HG03521 (cell line): Measurements from ENCODE around the gene MYH9.
"Not testable (repeated sequence)": the region's sequence is repeated elsewhere in the genome, so short reads cannot be mapped to it uniquely, and the experiment has no call there.

ENCODE experiments used
- ATAC-seq: cut with Tn5 transposase; IDR thresholded peaks from one replicate; pipeline ENCODE4 v1.9.1; 2021; ENCODE audit warnings: mild to moderate bottlenecking, moderate library complexity; ENCODE audit not compliant: unreplicated experiment

MYH9 gene

DNA sequence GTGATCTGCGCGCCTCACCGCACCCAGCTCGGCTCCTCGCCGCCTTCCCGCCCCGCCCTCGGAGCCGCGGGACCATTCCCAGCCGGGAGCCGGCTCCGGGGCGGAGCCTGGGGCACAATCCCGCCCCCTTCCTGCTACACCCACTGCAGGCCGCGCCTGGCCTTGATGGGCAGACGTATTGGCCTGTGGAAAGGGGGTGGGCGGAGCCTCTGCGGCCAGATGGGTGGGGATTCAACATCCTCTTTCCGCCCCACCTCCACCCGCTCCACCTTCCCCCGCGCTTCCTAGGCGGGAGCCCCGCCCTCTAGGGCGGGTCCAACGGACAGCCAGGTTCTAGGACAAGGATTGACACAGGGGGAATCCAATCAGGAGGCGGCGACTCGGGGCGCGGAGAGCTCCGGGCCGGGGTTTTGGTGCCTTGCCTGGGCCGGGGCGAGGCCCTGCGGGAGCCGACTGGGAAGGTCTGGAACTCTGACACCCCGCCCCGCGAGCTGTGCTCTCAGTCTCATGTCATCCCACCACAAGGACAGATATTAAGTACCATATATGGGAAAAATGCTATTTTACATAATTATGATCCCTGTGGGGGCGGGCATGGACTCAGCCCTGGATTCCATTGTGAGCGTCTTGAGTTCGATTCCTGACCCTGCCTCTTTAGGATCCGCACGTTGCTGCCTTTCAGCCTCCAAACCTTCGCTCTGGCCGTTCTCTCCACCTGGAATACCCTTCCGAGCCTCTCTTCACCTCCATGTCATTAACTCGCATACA is at the start of gene MYH9:
MYH9 (minus strand) TSS at position 9 of the 768 bp plus-strand sequence. CDS start 38,731 bp downstream, outside the sequence.
- peak; percentile 77 for ATAC-seq

DNA sequence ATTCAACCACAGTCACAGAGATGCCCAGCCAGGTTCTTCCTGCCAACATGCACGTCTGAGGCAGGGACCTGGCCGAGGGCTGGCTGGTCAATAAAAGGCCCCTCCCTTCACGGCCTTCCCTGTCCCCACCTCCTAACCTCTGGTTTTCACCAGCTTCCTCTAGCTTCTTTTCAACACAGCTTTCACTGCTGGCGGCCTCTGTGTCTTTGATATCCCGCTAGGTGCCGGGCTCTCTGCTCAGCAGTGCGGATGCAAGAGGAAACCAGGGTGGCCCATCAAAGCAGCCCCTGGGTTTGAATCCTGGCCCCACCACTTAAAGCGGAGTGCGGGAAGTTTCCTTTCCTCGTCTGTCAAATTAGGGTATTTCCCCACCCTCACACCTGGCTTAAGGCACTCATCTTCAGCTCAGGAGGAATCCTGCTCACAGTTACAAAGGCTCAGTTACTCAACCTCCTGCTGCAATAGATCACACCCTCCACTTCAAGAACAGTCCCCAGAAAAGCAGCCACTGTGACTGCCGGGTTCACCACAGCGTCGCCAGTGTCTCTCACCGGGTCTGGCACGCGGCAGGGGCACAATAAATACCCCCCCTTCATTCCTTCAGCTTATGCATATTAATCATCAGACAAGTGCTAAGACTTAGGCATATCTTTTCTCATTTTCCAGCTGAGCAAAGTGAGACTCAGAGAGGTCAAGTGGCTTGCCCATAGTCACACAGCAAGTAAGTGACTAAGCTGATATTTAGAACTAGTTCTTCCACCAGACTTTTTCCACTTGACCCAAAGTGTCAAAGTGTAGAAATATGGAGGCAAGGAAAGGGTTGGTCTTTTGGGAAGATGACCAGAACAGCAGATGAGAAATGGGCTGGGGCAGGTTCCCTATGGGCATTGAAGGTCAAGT is 48.0 kb upstream of the MYH9 start:
- no peak for ATAC-seq

DNA sequence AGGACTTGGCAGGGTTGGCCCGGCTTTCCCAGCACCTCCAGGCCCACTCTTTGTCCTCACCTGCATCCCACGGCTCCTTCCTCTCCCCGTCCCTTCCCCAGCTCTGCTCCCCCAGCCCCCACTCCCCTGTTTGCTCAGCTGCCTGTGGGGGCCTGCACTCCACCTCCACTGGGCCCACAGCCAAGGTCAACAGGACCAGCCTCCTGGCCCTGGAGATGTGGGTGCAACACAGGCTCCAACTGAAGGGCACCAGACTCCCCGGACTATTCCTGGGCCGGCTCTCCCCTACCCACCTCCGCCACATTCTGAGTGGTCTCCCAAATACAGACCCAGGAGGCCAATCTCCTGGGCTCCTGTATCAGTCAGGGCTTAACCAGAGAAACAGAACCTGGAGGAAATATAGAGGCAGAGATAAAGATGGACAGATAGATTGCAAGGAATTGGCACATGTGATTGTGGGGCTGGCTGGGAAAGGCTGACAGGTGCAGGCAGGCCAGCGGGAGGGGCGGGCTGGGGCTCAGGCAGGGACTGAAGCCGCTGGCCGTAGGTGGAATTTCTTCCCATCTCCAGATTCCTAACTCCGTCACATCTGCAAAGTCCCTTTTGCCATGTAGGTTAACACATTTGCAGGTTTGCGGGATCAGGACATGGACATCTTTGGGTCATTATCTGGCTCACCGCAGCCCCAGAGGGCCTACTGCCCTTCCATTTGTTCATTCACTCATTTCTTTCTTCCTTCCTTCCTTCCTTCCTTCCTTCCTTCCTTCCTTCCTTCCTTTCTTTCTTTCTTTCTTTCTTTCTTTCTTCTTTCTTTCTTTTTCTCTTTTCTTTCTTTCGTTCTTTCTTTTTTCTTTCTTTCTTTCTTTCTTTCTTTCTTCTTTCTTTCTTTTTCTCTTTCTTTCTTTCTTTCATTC is 45.8 kb upstream of the MYH9 start:
- ATAC-seq = no peak

DNA sequence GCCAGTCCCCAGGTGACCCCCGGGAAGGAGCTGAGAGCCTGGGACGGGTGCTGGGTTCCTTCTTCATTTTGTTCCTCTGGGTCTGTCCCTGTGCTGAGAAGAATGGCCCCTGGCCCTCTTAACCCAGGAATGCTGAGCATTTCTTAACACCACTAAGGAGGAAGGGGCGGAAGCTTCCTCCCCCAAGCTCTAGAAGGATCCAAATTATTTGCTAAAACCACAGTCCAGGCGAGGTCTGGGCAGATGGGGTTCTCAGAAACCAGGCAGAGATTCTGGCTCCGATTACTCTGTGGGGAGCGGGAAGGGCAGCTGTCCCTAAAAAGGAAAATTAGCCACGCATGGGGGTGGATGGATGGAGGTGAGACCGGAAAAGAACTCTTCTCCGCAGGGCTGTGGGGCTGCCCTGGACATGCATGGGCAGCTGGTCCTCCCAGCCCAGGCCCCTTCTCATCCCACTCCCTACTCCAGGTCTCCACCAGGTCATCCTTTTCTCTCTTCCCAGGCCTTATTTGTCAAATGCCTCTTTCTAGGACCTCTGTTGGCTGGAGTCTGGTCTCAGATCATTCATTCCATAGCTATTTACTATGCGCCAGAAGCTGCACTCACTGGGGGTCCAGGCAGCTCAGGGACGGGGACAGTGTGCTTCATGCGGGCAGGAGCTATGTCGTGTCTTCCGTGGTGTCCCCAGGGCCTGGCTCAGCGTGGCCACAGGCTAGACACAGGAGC is 45.0 kb upstream of the MYH9 start:
- ATAC-seq = no peak

DNA sequence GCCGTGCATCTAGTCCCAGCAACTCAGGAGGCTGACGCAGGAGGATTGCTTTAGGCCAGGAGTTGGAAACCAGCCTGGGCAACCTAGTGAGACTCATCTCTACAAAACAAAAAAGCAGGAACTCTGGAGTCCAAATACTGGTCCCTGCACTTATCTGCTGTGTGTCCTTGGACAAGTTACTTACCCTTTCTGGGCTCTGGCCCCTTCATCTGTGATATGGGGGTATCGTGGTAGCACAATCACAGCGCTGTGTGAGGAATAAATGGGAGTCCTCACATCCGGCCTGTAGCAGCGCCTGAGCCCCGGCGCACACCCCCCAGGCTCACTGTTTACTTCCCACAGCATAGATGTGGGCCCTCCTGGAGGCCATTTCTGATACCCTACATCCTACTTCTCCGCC is 44.2 kb upstream of the MYH9 start:
- no peak for ATAC-seq

DNA sequence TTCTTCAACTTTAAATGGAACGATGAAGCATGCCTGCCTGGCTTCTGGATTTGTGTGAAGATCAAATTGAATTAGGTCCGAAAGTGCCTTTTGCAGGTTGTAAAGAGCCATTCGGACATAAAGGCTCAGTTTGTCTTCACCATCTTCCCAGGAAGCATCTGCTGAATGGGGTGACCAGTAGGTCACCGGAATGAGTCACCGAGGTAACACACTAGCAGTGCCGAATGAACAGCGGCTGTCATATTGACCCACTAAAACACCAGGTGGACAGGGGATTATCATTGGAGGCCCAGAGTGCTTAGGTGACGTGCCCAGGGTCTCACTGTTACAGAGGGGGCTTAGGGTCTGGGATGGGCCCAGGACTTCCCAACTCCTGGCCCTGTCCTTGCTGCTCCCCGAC is 43.1 kb upstream of the MYH9 start:
- ATAC-seq = no peak

DNA sequence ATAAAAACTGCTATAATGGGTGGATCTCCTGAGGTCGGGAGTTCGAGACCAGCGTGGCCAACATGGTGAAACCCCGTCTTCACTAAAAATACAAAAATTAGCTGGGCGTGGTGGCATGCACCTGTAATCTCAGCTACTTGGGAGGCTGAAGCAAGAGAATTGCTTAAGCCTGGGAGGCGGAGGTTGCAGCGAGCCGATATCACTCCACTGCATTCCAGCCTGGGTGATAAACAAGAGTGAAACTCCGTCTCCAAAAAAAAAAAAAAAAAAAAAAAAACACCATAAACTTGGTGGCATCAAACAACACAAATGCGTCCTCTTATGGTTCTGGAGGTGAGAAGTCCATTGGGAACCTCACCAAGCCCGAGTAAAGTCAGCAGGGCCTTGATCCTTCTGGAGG is 40.2 kb upstream of the MYH9 start:
- not testable (repeated sequence) for ATAC-seq

DNA sequence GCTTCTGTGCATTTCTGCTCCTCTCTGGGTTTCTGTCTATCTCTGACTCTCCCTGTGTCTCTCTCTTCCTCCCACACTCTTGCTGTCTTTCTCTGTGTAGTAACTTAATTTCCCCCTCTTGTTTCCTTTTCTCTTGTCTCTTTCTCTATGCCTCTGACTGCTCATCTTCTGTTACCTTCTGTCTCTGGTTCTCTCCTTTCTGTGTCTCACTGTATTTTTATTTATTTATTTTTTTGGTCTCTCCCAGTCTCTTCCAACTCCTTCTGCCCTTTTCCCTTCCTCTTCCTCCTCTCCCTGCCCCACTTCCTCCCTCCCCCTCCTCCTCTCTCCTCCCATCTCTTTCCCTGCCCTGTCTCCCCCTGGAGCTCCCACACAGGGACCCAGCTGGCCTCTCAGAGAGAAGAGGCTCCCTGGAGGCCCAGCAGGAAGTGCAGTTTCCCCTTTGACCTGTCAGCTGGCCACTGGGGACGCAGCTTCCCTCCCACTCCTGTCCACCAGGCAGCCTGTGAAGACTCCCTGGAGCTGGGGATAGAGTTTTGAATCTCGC is 38.3 kb upstream of the MYH9 start:
- ATAC-seq = no peak

DNA sequence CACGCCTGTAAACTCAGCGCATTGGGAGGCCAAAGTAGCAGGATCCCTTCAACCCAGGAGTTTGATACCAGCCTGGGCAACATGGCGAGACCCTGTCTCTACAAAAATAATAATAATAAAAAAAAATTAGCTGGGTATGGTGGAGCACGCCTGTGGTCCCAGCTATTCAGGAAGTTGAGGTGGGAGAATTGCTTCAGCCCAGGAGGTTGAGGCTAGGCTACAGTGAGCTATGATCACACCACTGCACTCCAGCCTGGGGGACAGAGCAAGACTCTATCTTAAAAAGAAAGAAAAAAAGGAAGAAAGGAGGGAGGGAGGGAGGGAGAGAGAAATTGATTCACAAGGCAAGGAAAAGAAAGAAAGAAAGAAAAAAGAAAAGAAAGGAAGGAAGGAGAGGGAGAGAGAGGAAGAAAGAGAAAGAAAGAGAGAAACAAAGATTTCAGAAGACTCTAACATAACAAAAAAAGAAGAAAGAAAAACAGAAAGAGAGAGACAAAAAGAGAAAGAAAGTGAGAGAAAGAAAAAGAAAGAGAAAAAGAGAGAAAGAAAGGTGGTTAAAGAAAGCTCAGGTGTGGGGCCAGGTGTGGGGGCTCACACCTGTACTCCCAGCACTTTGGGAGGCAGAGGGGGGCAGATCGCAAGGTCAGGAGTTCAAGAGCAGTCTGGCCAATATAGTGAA is 37.3 kb upstream of the MYH9 start:
- ATAC-seq = no peak

DNA sequence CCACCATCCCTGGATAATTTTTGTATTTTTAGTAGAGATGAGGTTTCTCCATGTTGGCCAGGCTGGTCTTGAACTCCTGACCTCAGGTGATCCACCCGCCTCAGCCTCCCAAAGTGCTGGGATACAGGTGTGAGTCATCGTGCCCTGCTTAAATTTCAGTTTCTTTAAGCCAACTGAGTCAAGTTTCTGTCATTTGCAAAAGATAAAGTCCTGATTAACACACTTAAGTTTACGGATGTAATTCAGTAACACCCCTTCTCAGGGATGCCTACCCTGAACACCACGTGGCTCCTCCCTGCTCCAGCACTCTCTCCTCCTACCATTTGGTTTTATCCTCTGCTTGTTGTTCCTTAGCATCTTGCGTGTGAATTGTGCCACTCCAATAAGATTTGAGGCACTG is 36.7 kb upstream of the MYH9 start:
- not testable (repeated sequence) for ATAC-seq

DNA sequence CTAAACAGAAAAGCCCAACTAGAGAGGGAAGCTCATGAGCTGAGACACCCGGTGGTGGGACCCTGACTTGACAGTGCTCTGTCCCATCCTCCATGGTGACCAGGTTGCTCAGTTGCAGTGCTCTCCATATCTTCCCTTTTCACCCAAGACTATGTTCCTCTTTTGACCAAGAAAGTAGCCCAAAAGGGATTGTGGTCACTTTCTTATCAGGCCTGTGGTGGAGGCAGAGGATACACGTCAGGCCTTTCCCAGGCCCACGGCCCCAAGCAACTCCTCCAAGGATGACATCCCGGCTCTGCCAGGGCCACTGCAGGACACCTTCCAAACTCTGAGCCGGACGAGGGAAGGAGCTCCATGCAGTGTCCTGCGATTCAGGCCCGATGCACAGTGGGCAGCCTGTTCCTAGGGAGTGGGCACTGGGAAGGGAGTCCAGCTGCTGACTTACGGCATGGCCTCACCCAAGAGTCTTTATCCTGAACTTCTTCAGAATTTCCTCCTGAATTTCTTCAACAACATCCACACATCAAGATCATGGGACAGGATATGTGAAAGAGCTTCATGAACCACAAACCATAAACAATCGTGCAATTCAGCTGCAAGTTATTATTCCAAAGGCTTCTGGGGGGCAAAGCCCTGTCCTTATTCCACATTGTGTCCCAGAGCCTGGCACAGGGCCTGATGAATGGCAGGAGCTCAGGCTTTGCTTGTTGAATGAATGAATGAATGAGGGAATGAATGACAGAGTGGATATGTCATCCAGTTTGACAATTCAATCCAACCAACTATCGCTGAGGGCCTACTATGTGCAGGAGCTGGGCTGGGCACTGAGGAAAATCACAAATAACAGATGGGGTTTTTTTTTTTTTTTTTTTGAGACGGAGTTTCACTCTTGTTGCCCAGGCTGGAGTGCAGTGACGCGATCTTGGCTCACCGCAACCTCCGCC is 36.0 kb upstream of the MYH9 start:
- no peak for ATAC-seq

DNA sequence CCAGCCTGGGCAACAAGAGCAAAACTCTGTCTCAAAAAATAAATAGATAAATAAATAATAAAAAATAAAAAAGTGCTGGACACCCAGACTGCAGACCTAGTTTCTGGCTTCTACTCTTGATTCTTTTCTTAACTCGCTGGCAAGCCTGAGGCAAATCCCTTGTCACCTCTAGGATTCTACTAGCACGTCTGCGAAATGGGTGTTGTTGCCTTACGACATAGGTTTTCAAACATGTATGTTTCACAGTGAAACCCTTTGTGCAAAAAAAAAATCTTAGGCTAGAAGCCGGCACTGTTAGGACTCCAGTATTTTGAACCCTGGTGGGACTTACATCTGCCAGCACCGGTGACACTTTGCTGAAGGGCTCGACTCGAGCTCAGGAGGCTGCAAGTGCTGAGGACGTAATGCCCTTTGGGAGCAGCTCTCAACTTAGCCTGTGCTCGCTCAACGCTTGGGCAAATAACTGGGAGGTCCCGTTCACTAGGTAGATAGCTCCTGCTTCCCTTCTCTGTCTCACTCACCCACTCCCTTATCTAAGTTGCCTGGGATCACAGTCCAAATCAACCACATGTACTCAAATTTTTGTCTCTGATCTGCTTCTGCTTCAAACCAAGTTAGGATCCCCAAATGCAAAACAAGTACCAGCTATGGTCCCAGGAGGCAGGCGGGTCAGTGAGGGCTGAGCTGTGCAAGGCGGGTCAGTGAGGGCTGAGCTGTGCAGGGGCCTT is 34.7 kb upstream of the MYH9 start:
- no peak for ATAC-seq

DNA sequence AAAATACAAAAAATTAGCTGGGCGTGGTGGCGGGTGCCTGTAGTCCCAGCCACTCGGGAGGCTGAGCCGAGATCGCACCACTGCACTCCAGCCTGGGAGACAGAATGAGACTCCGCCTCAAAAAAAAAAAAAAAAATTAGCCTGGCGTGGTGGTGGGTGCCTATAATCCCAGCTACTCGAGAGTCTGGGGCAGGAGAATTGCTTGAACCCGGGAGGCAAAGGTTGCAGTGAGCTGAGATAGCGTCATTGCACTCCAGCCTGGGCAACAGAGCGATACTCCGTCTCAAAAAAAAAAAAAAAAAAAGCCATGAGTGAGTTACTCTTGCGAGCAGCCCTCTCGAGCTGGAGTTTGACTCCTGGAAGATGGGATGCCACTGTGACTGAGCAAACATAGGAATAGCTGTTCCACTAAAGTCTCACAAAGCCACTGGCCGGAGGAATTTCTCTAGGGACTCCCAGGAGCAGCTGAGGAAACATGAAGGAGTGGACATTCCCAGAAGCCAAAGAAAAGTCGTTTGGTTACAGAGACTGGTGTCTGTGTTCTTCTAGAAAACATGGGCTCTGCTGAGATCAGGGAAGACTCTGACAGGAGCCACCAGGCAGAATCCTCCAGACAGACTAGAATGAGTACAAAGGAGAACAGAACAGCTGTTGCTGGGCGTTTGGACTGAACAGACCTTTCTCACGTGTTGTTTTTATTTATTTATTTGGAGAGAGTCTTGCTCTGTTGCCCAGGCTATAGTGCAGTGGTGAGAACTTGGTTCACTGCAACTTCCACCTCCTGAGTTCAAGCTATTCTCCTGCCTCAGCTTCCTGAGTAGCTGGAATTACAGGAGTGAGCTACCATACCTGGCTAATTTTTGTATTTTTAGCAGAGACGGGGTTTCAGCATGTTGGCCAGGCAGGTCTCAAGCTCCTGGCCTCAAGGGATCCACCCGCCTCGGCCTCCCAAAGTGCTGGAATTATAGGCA is 32.4 kb upstream of the MYH9 start:
- ATAC-seq = no peak

DNA sequence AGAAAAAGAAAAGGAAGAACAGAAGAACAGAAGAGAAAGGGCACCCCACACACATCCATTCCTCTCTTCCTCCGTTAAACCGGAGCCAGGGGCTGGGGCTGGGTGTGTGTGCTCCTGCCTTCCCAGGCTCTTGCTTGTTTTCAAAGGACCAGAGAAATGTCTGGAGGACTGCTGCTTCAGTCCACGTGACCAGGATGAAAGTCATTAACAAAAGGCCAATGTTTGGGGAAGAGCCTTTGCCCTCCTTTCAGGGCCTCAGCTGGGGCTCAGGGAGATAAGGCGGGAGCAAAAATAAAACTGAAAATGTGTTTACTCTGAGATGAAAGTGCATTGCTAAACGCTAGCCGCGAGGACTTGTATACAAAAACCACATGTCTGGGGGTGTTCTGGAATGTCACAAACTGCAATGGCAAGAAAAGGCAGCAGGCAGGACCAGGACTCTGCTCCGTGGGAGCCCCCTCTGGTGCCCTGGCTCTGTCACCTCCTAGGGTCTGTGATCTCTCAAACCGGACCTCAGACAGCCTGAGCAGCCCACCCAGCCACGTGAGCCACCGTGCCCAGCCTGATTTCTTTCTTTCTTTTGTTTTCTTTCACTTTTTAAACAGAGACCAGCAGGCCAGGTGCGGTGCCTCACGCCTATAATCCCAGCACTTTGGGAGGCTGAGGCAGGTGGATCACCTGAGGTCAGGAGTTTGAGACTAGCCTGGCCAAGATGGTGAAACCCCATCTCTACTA is 31.6 kb upstream of the MYH9 start:
- no peak for ATAC-seq

DNA sequence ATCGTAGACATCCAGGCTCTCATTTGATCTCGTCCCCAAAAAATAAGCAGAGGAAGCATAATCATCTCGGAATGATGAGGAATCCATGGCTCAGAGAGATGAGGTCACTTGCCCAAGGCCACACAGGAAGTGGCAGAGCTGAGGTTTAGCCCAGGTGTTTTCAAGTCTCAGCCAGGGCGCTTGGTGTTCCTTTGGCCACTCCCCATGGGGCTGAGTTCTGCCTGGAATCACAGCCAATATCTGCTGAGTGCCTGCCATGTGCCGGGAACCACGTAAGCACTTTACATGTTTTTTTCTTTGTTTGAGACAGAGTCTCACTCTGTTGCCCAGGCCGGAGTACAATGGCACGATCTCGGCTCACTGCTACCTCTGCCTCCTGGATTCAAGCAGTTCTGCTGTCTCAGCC is 29.5 kb upstream of the MYH9 start:
- ATAC-seq = no peak
